GM13976 (cell line): ENCODE measurements around the gene ARL4A.

Source experiments
- DNase-seq: peaks from one replicate; pipeline ENCODE4 v3.0.0; 2012; ENCODE audit warnings: low spot score
- in situ Hi-C: fragments of 300-500 bp; cut with MboI; formaldehyde crosslinking; loops from one replicate; pipeline ENCODE4 v1.12.0; 2022; ENCODE audit warnings: low sequenced_read_pairs, mixed read lengths, inconsistent platforms; ENCODE audit not compliant: unreplicated experiment
- TF ChIP-seq, protein P1 (sequence below): IDR thresholded peaks from 2 replicates; pipeline ENCODE4 v1.5.1; 2012; ENCODE audit warnings: borderline replicate concordance, mild to moderate bottlenecking; ENCODE audit not compliant: insufficient read depth; ENCODE audit errors: extremely low read depth, missing control alignments, control extremely low read depth

ARL4A gene

GRCh38 chr7:12692035-12692434 lies 4.6 kb downstream of the ARL4A start:
- in situ Hi-C loops = no loop called here
- TF ChIP-seq, protein P1, sequence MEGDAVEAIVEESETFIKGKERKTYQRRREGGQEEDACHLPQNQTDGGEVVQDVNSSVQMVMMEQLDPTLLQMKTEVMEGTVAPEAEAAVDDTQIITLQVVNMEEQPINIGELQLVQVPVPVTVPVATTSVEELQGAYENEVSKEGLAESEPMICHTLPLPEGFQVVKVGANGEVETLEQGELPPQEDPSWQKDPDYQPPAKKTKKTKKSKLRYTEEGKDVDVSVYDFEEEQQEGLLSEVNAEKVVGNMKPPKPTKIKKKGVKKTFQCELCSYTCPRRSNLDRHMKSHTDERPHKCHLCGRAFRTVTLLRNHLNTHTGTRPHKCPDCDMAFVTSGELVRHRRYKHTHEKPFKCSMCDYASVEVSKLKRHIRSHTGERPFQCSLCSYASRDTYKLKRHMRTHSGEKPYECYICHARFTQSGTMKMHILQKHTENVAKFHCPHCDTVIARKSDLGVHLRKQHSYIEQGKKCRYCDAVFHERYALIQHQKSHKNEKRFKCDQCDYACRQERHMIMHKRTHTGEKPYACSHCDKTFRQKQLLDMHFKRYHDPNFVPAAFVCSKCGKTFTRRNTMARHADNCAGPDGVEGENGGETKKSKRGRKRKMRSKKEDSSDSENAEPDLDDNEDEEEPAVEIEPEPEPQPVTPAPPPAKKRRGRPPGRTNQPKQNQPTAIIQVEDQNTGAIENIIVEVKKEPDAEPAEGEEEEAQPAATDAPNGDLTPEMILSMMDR = no peak

DNA sequence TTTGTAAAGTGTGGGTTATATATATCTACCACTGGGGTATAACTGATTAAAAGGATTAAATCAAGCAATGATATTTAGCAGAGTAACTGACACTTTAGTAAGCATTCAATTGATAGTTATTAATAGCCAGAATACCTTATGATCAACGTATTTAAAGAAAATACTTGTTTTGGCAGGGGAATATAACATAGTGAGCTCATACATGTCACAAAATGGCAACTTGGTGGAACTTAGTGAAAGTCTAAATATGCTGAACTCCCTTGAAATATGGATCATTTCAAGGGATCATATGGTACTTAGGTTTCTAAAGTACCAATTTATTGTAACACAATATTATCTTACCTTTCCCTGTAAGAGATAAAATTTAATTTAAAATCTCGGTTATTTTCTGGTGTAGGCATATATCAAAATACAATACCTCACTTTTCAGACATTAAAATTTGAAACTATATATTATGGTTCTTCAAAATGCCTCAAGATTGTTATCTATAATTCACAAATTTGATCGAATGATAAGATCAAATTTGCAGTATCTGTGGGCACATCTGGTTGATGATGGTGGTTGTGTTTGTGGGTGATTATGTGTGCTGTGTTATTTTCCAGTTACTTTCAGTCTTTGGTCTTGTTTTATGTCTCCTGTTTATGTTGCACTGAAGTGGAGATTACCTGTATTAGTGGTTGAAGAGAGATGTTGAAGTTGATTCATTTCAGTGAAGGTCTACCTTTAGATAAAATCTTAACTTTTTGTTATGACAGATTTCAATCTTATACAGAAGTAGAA lies 5.2 kb downstream of the ARL4A start:
- in situ Hi-C loops = no loop called here
- TF ChIP-seq, protein P1 = no peak
- no peak for DNase-seq

More at GRCh38 chr7:12692035-12692434, 4.6 kb downstream of the ARL4A start:
- no peak for DNase-seq

DNA sequence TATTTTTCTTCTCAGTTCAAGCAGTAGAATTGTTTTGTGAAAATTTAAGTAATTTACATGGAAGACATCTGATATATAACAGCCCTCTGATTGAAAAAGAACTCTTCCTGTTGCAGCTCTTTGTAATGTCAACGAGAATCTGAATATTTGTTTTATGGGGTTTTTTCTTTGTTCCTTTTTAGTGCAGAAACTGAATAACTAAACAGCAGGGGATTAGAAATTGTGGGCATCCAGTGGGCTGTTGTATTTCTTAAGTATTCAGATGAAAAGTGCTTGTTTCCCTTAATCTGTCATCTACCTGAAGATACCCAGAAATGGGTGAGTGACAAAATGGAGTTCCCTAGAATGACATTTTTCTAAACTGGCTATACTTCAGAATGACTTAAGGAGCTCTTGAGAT lies 7.4 kb downstream of the ARL4A start:
- no peak for DNase-seq
- TF ChIP-seq, protein P1 = no peak
- in situ Hi-C loops = no loop called here

- in situ Hi-C loops = no loop called here
- TF ChIP-seq, protein P1 = no peak
- DNase-seq = no peak
These were observed 8.5 kb downstream of the ARL4A start for GRCh38 chr7:12695965-12696364.

DNA sequence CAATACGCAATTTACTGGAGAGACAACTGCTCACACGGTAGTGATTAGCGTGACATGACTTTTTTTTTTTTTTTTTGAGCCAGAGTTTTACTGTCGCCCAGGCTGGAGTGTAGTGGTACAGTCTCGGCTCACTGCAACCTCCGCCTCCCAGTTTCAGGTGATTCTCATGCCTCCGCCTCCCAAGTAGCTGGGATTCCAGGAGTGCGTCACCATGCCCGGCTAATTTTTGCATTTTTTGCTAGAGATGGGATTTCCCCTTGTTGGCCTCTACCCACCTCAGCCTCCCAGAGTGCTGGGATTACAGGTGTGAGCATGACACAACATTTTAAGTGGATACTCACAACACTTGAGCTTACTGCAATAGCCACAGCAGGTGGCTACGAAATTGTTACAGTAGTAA lies 11.9 kb downstream of the ARL4A start:
- TF ChIP-seq, protein P1 = no peak
- in situ Hi-C loops = no loop called here
- DNase-seq = no peak

DNA sequence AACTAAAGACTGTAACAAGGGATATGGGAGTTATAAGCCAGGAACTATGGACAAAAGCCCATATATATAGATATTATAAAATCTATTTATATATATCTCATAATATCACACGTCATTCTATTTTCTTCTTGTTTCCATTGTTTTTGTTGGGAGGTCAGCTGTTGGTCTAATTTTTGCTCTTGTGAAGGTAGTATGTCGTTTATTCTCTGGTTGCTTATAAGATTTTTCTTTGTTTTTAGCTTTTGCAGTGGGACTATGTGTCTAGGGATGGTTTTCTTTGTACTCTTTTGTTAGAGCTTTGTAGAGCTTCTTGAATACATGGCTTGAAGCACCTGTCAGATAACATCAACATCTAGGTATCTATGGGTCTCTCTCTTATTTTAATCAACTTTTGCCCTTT lies 14.0 kb downstream of the ARL4A start:
- in situ Hi-C loops = no loop called here
- DNase-seq = no peak
- TF ChIP-seq, protein P1 = no peak

GRCh38 chr7:12703881-12704280 lies 16.4 kb downstream of the ARL4A start:
- DNase-seq = no peak
- in situ Hi-C loops = no loop called here
- TF ChIP-seq, protein P1 = no peak
